NCI-H2227 treated with DMSO at 0.1 percent for 48 hours (cell line): ENCODE data around the gene FLYWCH2.
A peak's percentile ranks its signal among the peaks of the same experiment; 100 is the strongest.

Source experiments
- DNase-seq: peaks from one replicate; lab custom pipeline; 2025; lab: John Stamatoyannopoulos, UW

Gene FLYWCH2

GRCh38 chr16:2882650-2883457, at the start of gene FLYWCH2:
TSS of gene FLYWCH2 (plus strand) at chr16:2883215. CDS start at chr16:2896450, 13,235 bp downstream.
- DNase-seq, result peak; percentile 99

DNA sequence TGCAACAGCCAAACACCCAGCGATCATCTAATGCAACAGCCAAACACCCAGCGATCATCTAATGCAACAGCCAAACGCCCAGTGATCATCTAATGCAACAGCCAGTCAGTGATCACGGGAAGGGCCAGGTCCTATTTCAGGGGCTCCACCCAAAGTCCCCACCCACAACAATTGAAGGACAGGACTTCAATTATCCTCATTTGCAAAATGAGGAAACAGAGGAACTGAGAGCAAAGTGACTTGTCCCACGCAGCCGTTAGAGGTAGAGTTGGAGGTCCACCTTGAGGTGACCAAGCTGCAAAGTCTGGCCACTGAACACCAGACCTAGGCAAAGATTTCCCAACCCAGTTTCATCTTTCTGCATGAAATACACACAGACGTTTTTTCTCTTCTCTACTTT, 49.2 kb upstream of the FLYWCH2 start:
- DNase-seq, result no peak

- DNase-seq, result no peak
These were observed 48.0 kb upstream of the FLYWCH2 start for GRCh38 chr16:2834968-2835367.

GRCh38 chr16:2835638-2836493, 47.1 kb upstream of the FLYWCH2 start:
- DNase-seq, result no peak

DNA sequence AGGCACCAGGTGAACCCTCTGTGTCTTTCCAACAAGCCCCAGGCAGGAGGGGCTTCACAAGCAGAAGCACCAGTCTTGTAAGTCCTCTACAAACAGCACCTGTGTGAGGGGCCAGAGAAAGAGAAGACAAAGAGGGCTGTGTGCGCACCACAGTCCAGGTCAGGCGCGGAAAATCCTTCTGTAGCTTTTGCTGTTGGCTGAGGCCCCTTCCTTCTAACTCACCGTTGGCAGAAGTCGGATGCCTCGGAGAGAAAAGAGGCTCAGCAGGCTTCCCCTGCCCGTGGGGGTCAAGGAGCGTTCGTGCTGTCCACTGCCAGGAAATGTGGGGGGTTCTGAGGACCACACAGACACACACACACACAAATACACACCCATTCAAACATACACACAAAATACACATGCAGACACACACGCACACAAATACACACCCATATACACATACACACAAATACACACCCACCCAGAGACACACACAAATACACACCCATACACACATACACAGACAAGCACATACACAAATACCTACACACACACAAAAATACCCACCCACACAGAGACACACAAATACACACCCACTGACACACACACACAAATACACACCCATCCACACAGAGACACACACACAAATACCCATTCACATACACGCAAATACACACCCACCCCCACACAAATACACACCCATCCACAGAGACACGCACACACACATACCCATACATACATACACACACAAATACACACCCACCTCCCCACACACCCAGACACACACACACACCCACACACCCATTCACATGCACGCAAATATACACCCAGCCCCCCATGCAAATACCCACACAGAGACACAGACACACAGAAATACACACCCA, 46.1 kb upstream of the FLYWCH2 start:
- no peak for DNase-seq

DNA sequence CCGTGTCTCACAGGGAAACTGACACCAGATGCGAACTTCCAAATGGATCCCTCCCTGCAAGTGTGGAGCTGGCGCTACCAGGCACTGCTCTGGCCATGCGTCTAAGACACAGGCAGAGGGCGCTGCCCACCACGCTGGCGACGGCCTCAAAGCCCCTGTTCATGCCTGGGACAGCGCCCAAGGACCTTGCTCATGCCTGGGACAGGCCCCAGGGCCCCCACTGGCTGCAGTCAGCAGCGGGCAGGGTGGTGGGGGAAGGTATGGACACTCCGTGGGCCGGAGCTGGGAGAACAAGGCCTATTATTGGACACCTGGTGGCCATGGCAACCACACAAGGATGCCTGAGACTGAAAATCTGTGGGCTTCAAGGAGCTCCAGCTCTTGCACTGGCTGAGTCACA, 44.1 kb upstream of the FLYWCH2 start:
- DNase-seq, result peak; percentile 42

GRCh38 chr16:2839650-2840450, 43.2 kb upstream of the FLYWCH2 start:
- no peak for DNase-seq

DNA sequence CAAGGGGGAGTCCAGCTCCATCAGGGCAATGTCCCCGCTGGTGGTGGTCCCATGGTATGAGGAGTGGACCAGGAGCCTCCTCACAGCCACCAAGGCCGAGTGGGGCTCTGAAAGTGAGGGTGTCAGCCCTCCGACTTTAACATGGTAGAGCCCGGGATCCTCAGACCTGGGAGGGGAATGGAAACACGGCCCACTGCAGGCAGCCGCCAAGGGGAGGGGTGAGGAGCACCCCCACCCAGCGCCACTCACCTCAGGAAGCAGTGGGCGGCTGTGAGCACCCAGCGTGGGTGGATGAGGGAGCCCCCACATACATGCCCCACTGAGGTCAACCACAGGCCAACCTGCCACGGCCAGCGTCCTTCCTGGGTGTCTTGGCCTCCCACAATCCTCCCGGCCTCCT, 42.1 kb upstream of the FLYWCH2 start:
- no peak for DNase-seq

DNA sequence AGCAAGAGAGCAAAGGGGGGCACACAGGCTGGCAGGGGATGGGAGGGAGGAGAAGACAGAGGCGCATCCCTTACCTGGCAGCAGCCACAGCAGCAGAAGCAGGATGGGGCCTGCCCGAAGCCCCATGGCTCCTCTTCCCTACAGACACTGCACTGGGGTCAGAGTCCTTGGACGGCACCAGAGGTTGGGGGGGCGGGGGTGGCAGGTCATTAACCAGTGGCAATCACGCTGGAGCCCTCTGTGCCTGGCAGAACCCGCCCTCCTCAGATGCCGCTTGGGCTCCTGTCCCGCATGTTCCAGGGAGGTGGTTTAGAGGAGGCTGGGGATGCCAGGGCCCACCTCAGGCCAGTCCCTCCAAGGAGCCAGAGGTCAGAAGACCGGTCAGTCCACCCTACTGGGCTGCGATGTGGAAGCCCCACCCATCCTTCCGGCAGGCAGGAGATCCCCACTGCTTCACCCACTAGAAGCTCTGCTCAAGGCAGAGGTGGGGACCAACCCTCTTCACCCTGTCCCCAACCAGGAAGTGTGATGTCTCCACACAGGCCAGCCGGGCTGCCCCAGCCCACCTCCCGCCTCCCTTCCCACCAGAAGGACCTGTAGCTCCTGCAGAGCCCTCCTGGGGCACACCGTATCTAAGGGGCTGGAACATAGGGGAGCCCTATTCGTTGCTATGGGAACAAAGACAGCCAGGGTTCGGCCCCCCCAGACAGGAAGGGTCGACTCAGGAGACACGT, 41.2 kb upstream of the FLYWCH2 start:
- no peak for DNase-seq

GRCh38 chr16:2842340-2843000, 40.5 kb upstream of the FLYWCH2 start:
- DNase-seq, result peak; percentile 55

DNA sequence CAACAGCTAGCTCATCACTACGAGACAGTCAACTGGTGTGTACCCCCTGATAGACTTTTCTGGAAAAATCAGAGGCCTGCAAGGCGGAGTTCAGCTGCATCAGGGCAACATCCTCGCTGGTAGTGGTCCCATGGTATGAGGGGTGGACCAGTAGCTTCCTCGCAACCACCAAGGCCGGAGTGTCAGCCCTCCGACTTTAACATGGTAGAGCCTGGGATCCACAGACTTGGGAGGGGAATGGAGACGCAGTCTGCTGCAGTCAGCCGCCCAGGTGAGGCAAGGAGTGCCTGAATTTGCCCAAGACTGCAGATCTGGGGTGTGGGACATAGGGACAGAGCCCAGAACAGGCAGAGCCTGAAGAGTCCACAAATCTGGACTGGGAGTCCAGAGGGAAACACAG, 39.5 kb upstream of the FLYWCH2 start:
- no peak for DNase-seq

GRCh38 chr16:2845116-2845515, 37.9 kb upstream of the FLYWCH2 start:
- DNase-seq, result no peak

GRCh38 chr16:2846511-2847310, 36.3 kb upstream of the FLYWCH2 start:
- no peak for DNase-seq

DNA sequence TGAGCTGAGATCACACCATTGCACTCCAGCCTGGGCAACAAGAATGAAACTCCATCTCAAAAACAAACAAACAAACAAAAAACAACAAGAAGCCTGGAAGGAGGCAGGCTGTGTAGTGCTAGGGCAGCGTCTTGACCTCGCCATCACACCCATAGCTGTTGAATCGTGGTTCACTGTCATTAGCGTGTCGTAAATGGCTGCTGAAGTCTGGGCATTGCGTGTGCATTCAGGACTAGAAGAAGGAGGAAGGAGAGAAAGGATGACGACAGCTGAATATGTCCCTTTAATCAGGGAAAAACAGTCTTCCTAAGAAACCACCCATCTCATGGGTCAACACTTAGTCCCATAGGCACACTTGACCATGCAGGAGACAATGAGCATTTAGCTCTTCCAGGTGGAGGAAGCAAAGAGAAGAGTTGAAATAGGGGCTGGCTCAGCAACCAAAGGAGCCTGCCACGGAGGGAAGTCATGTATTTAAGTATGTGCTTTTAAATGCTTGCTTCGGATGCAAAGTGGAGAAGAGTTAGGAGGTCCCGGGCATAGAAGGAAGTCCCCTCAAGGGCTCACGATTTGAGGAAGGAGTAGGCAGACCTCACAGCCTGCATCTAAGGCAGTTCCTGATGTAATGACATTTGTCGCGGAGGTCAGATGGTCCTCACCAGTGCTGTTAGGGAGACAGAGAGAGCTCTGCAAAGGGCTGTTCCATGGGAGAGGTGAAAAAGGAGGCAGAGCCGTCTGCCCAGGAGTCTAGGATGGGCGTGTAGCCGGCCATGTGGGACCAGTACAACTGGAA, 33.9 kb upstream of the FLYWCH2 start:
- no peak for DNase-seq

DNA sequence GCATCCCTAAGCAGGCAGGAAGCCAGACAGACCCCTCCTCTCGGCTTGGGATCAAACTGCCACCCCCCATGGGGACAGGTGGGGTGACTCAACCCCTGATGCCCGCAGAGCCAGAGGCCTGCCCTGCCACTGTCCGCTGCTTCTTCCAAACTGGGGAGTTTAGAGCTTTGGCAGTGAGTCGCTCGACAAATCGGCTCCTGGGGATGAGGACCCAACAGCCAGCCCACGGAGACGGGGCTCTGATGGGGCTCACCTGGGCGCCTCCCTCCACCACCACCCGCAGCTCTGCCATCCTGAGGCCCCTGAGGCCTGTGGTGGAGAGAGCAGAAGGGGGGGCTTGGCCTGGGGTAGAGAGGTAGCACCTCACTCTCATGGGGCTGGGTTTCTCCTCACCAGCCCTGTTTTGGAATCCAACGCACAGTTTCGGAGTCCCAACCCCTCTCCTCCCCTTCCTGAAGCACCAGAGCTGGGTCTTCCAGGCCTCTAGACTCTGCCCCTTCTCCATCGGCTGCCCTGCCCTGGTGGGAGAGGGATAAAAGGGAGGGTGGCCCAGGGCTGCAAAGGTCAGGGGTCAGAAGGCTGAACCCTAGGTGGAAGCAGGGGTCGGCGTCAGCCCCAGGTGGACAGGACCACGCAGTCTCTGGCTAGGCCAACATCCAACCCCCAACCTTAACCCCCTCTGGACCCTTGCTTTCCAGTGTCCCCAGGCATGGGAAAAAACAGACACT, 30.8 kb upstream of the FLYWCH2 start:
- no peak for DNase-seq

- no peak for DNase-seq
These were observed 30.1 kb upstream of the FLYWCH2 start for GRCh38 chr16:2852731-2853507.

- no peak for DNase-seq
These were observed 29.4 kb upstream of the FLYWCH2 start for GRCh38 chr16:2853531-2854073.
